Activated CD4-positive, alpha-beta T cell treated with anti-CD3 and anti-CD28 coated beads for 36 hours (primary cell): Measurements from ENCODE around the gene PRKCA. TPM values are rescaled to one million over a fixed set of nuclear protein-coding genes. Genes with fewer than 3 reads are reported as not detected.

Source experiments
- ATAC-seq: fragments of 200-7000 bp; cut with Tn5 transposase; one replicate; pipeline ENCODE4 v1.10.0; 2021; ENCODE audit warnings: mild to moderate bottlenecking, moderate library complexity
- CTCF ChIA-PET: fragments of 350-600 bp; sonication (Branson Sonifier 250); formaldehyde crosslinking; loops from one replicate; lab custom pipeline; 2021; ENCODE audit warnings: antibody characterized with exemption; lab: Charles Lee
- POLR2A ChIA-PET: fragments of 350-600 bp; sonication (Branson Sonifier 250); formaldehyde crosslinking; loops from one replicate; lab custom pipeline; 2021; ENCODE audit warnings: antibody characterized with exemption, inconsistent platforms; lab: Charles Lee
- DNase-seq: peaks from one replicate; pipeline ENCODE4 v3.0.0-alpha.2; 2020
- H3K27ac Mint-ChIP-seq: one replicate; pipeline ENCODE4 v1.8.0; 2021; ENCODE audit warnings: mixed read lengths
- H3K27me3 Mint-ChIP-seq: one replicate; pipeline ENCODE4 v1.8.0; 2021; ENCODE audit warnings: mixed read lengths
- H3K36me3 Mint-ChIP-seq: one replicate; pipeline ENCODE4 v1.8.0; 2021; ENCODE audit warnings: low read depth, mixed read lengths
- H3K4me1 Mint-ChIP-seq: one replicate; pipeline ENCODE4 v1.8.0; 2021; ENCODE audit warnings: mixed read lengths
- H3K4me3 Mint-ChIP-seq: one replicate; pipeline ENCODE4 v1.8.0; 2021; ENCODE audit warnings: mild to moderate bottlenecking, moderate library complexity, mixed read lengths
- H3K9me3 Mint-ChIP-seq: one replicate; pipeline ENCODE4 v1.8.0; 2021; ENCODE audit warnings: low read depth, mixed read lengths
- intact Hi-C, 2 experiments: fragments of 100-400 bp; cut with DNase I in 1 of 2; cut with micrococcal nuclease in 1 of 2; formaldehyde crosslinking; loops; one replicate each; pipeline versions ENCODE4 v1.14.2 to v1.15.1; 2022 to 2024; cut with DNase I, micrococcal nuclease
- total RNA-seq, 2 experiments: library from RNA; stranded (reverse); gene quantifications; one replicate each; pipeline ENCODE4 v1.2.3, GENCODE V29; 2021

Gene PRKCA
- total RNA-seq, 2 experiments from 2014 or later: 73.3 to 77.0 TPM

DNA sequence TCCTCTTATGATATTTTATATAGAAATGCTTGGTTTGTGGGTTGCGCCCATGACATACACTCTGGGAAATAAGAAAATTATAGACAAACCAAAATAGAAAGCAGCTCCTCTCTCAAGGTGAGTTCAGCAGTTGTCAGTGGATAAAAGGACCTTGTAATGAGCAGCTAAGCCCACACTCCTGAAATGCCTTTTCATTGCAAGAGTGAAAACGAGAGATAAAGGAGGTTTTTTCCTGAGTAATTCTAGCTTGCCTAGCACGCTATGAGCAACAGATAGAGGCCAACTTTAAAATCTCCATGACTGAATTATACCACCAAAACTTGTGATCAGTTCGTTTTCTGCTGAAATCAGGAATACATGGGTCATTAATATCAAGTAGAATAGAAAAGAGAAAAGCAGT lies 270.7 kb downstream of the PRKCA start:
- Mint-ChIP-seq H3K27me3 (no peaks in the 10 kb centered on the region), H3K4me3 (no peak overlapping the region), H3K36me3 (peaks cover 5% of the 10 kb centered on the region), H3K4me1 (peaks cover 17% of the 10 kb centered on the region), H3K27ac (no peak overlapping the region), H3K9me3 (no peaks in the 10 kb centered on the region)
- ATAC-seq: peak; percentile 83
- CTCF ChIA-PET: interaction anchor here (1.2 to 1.3 kb wide), 3 partner anchors 9 to 317 kb away, joined by 3 to 5 read pairs (median 4); no protein-coding TSS in a partner anchor
- POLR2A ChIA-PET: interaction anchor here (0.6 to 0.9 kb wide), 3 partner anchors 47 to 142 kb away, joined by 3 to 5 read pairs (median 3); no protein-coding TSS in a partner anchor
- intact Hi-C loops: loop anchor here in 1 of 2 experiments (2.0 kb wide), 1 partner anchor 26 kb away; no protein-coding TSS in a partner anchor
- DNase-seq: no peak

DNA sequence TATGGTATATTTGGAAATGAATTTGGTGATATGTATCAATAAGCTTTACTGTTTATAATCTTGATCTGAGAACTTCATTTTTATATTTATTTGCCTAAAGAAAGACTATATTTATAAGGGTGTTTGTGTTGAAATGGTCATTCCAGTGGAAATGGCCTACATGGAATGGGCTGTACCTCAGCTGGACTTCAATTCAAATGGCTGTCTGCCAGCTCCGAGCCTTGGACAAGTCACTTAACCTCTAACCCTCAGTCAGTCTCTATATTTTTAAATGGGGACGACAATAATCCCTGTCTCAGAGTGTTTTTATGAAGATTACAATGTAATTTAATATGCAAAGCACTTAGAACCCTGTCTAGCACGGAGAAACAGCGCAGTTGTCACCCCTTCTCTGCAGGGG lies 271.7 kb downstream of the PRKCA start:
- Mint-ChIP-seq H3K9me3 (no peaks in the 10 kb centered on the region), H3K27me3 (no peaks in the 10 kb centered on the region), H3K36me3 (peaks cover 8% of the 10 kb centered on the region), H3K27ac (no peak overlapping the region), H3K4me1 (peaks cover 21% of the 10 kb centered on the region), H3K4me3 (no peak overlapping the region)
- DNase-seq (no peak), ATAC-seq (no peak)
- POLR2A ChIA-PET: no interaction called here
- intact Hi-C loops: no loop called here
- CTCF ChIA-PET: interaction anchor here (0.8 to 1.3 kb wide), 3 partner anchors 37 to 318 kb away, joined by 3 to 4 read pairs (median 3); no protein-coding TSS in a partner anchor

DNA sequence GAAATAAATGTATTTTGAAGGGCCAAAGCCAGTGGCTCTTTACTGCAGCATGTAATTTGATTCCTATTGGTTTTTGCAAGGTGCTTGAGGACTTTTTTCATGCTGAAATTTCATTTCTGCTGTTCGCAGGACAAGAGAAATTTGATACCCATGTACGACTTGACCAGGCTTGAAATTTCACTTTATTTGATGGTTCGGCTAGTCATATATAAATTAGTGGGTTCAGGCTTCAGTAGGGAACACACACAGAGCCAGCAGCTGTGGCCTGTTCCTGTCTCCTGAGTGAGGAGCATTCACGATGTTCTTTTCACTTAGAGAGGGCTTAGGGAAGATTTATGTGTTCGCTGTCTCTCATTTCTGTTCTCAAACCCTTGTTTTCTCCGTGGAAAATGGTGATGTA lies 274.1 kb downstream of the PRKCA start:
- H3K27me3 Mint-ChIP-seq: no peaks in the 10 kb centered on the region
- H3K4me1 Mint-ChIP-seq: peaks cover 22% of the 10 kb centered on the region
- ChIA-PET CTCF (interaction anchor here (1.8 kb wide), 1 partner anchor 11 kb away, joined by 6 read pairs; no protein-coding TSS in a partner anchor), POLR2A (no interaction called here)
- H3K36me3 Mint-ChIP-seq: peaks cover 23% of the 10 kb centered on the region
- H3K9me3 Mint-ChIP-seq: no peaks in the 10 kb centered on the region
- DNase-seq (no peak), ATAC-seq (no peak)
- intact Hi-C loops: no loop called here
- no peak overlapping the region for H3K4me3 Mint-ChIP-seq
- H3K27ac Mint-ChIP-seq: no peak overlapping the region

DNA sequence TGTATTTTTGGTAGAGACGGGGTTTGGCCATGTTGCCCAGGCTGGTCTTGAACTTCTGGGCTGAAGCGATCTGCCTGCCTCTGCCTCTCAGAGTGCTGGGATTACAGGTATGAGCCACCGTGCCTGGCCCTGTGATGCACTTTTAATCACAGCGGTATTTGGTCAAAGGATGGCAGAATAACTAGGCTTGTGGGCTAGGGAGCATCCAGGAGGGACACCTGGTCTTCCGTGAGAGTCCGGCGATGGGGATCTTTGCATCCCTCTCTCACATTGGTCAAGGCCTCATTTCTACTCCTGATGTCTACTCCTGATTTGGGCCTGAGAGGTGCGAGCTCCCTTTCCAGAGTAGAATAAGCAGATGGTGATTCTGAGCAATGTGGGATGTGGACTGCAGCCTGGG lies 274.6 kb downstream of the PRKCA start:
- CTCF ChIA-PET: interaction anchor here (0.8 to 1.8 kb wide), 3 partner anchors 10 to 43 kb away, joined by 3 to 6 read pairs (median 6); no protein-coding TSS in a partner anchor
- DNase-seq: no peak
- POLR2A ChIA-PET: no interaction called here
- Mint-ChIP-seq H3K27me3 (no peaks in the 10 kb centered on the region), H3K36me3 (peaks cover 29% of the 10 kb centered on the region), H3K27ac (no peak overlapping the region), H3K4me3 (no peak overlapping the region), H3K9me3 (peaks cover 2% of the 10 kb centered on the region), H3K4me1 (peaks cover 19% of the 10 kb centered on the region)
- no peak for ATAC-seq
- intact Hi-C loops: no loop called here

DNA sequence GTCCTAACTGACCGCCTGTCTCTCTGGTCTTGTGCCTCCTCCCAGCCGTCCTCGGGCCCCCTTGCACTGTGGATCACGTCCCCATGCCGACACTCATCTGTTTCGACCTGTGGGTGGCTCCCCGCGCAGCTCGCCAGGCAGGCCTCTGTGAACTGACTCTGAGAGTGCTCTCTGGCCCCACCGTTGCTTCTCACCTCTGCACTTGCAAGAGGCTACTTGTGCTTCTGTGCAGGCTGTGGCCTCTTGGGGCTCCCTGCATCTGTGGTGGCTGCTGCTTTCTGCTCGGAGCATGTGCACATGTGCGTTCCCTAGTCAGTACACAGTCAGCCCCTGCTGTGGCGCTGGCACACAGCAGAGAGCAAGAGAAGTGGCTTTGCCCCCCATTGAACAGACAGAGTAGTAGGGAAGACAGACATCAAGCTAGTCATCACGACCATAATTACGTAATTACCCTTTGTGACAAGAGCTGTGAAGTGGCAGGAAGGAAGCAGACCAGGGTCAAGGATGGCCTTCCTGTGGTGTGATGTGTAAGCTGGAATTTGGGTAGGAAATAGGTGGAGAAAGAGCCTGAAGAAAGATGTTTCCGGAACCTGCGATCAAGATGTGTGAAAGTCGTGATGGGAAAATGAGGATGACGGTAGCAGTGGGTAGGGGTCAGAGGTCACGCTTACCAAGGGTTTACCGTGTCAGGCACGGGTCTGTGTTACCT lies 276.5 kb downstream of the PRKCA start:
- peaks cover 42% of the 10 kb centered on the region for H3K36me3 Mint-ChIP-seq
- CTCF ChIA-PET: interaction anchor here (0.6 to 1.4 kb wide), 2 partner anchors 265 to 299 kb away, joined by 3 read pairs; no protein-coding TSS in a partner anchor

DNA sequence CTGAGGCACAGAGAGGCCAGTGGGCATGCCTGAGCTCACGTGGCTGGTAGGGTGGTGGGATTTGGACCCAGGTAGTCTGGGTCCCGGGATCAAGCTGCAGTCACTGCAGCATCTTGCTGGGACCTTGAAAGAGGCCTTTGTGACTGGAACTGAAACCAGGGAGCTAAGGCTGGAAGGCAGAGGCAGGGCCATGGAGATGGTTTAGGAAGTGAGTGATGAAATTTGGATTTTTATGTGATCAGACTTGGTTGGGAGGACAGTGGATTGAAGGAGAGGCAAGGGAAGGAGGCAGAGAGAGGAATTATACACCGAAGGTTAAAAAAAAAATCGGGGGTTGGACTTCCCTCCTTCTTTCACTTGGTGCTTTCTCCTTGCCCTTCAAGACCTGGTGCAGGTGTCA lies 277.1 kb downstream of the PRKCA start:
- intact Hi-C loops: no loop called here
- peaks cover 4% of the 10 kb centered on the region for H3K9me3 Mint-ChIP-seq
- peaks cover 10% of the 10 kb centered on the region for H3K4me1 Mint-ChIP-seq
- no peaks in the 10 kb centered on the region for H3K27me3 Mint-ChIP-seq
- no peak for DNase-seq
- ChIA-PET CTCF (interaction anchor here (0.6 to 1.4 kb wide), 2 partner anchors 266 to 300 kb away, joined by 3 read pairs; no protein-coding TSS in a partner anchor), POLR2A (no interaction called here)
- H3K4me3 Mint-ChIP-seq: no peak overlapping the region
- peaks cover 43% of the 10 kb centered on the region for H3K36me3 Mint-ChIP-seq
- no peak for ATAC-seq
- peak overlapping the region; percentile 2 for H3K27ac Mint-ChIP-seq

More for the DNA sequence above, 276.5 kb downstream of the PRKCA start:
- no peak overlapping the region for H3K27ac Mint-ChIP-seq
- no peaks in the 10 kb centered on the region for H3K27me3 Mint-ChIP-seq
- ATAC-seq: no peak
- intact Hi-C loops: no loop called here
- POLR2A ChIA-PET: no interaction called here
- no peak overlapping the region for H3K4me3 Mint-ChIP-seq
- H3K9me3 Mint-ChIP-seq: peaks cover 4% of the 10 kb centered on the region
- H3K4me1 Mint-ChIP-seq: peaks cover 9% of the 10 kb centered on the region
- DNase-seq: no peak

DNA sequence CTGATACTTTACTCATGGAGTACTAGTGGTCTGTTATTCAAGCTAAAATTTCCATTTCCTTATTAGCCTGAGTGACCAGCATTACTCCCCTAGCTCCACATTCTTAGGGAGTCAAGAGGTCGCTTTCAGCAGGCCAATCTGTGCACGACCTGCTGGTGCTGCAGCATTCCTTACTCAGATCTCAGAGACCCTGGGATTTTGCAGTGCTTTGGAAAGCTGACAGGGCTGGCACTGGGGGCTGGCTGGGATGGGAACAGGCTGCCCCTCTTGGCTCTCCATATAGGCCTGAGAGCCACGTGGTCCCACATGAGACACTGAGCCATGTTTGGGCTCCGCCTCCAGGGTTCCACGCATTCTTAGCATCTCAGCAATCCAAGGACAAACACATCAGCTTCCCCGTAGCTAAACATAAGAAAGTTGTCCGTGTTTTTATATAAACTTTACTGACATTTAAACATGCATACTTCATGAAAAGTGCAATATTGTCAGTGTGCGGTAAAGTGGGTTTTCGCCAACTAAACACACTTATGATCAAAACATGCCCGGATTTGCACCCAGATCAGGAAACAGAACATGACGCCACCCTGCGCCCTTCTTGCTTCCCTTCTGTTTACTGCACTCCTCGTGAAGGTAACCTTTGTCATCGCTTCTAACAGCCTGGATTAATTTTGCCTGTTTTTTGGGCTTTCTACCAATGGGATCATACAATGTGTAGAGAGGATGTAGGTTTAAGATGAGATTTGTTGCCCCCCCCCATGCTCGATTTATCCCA lies 278.0 kb downstream of the PRKCA start:
- no peak overlapping the region for H3K27ac Mint-ChIP-seq
- H3K4me3 Mint-ChIP-seq: no peak overlapping the region
- H3K4me1 Mint-ChIP-seq: peaks cover 13% of the 10 kb centered on the region
- no peaks in the 10 kb centered on the region for H3K27me3 Mint-ChIP-seq
- DNase-seq: no peak
- peaks cover 4% of the 10 kb centered on the region for H3K9me3 Mint-ChIP-seq
- intact Hi-C loops: no loop called here
- no peak for ATAC-seq
- POLR2A ChIA-PET: no interaction called here
- peaks cover 44% of the 10 kb centered on the region for H3K36me3 Mint-ChIP-seq
- CTCF ChIA-PET: no interaction called here

DNA sequence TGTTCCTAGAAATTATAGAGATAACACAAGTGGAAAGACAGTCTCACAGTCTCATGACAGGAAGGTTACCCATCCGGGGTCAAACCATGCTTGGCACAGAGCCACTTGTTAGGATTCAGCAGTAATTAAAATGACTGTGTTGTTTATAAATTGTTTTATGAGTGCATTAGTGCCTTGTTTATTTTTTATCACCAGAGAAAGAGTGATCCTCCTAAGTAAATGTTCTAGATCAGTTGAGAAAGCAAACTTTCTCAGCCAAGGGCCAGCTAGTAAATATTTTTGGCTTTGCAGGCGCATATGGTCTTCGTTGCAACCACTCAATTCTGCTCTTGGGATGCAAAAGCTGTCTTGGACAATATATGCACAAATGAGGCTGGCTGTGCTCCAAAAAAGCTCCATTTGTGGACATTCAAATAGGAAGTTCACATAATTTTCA lies 278.6 kb downstream of the PRKCA start:
- no peak overlapping the region for H3K27ac Mint-ChIP-seq
- ChIA-PET CTCF (interaction anchor here (1.2 kb wide), 1 partner anchor 265 kb away, joined by 3 read pairs; no protein-coding TSS in a partner anchor), POLR2A (no interaction called here)
- peaks cover 14% of the 10 kb centered on the region for H3K4me1 Mint-ChIP-seq
- H3K27me3 Mint-ChIP-seq: no peaks in the 10 kb centered on the region
- no peak for DNase-seq
- ATAC-seq: no peak
- intact Hi-C loops: no loop called here
- H3K9me3 Mint-ChIP-seq: peaks cover 4% of the 10 kb centered on the region
- H3K36me3 Mint-ChIP-seq: peaks cover 44% of the 10 kb centered on the region
- H3K4me3 Mint-ChIP-seq: no peak overlapping the region

DNA sequence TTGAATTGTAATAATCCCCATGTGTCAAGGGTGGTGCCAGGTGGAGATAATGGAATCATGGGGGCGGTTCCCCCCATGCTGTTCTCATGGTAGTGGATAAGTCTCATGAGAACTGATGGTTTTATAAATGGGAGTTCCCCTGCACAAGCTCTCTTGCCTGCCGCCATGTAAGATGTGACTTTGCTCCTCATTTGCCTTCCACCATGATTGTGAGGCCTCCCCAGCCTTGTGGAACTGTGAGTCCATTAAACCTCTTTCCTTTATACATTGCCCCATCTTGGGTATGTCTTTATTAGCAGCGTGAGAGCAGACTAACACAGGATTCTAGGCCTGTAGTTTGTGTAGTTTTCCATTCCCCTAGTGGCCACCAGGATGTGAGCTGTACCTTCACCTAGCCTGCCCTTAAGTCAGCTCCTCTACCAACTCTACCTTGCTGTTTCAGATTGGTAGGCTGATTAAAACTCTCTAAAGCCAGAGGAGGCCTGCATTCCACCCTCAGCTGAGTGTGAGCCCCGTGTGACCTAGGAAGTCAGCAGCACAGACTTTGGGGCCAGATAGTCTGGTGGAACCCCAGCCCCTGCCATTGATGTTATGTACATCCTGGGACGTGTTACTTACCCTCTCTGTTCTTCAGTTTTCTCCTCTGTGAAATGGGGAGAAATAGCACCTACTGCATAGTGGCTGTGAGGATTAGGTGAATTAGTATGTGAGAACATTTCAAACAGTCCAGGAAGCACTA lies 280.1 kb downstream of the PRKCA start:
- Mint-ChIP-seq H3K27ac (no peak overlapping the region), H3K4me3 (no peak overlapping the region), H3K27me3 (no peaks in the 10 kb centered on the region), H3K4me1 (peaks cover 24% of the 10 kb centered on the region), H3K36me3 (peaks cover 43% of the 10 kb centered on the region), H3K9me3 (peaks cover 4% of the 10 kb centered on the region)
- DNase-seq (no peak), ATAC-seq (no peak)
- intact Hi-C loops: no loop called here
- CTCF ChIA-PET: interaction anchor here (0.6 to 1.5 kb wide), 2 partner anchors 10 to 331 kb away, joined by 3 to 5 read pairs; no protein-coding TSS in a partner anchor
- POLR2A ChIA-PET: no interaction called here

DNA sequence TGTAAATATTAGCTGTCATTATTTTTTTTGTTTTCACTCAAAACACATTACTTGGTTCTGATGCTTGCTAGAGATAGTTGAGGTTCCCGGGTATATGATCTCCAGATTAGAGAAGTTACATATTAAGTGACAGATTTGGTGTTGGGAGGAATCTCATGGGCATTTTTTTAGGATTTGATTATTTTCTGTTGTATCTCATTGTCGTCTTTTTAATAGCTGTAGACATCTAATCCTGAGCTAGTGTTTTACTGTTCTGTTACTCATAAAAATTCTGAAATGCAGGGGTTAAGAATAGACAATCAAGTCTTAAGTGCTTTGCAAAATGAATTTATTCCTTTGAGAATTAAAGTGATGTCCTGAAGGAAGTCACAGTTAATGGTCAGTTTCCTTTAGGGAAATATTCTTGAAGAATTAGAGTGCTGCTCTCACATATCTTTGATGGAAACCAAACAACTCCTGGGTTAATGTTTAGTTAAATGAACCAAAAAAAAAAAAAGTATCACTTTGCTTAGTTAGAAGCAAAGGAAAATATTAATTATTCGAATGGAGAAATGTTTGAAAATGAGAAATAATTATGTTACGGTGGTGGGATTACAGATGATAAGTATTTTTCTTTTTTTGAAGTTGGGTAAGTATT lies 280.8 kb downstream of the PRKCA start:
- ChIA-PET POLR2A (no interaction called here), CTCF (interaction anchor here (0.6 to 1.5 kb wide), 2 partner anchors 10 to 331 kb away, joined by 3 to 5 read pairs; no protein-coding TSS in a partner anchor)
- H3K36me3 Mint-ChIP-seq: peaks cover 43% of the 10 kb centered on the region

More for the DNA sequence above, 280.8 kb downstream of the PRKCA start:
- Mint-ChIP-seq H3K4me3 (no peak overlapping the region), H3K27ac (no peak overlapping the region), H3K27me3 (no peaks in the 10 kb centered on the region), H3K4me1 (peaks cover 26% of the 10 kb centered on the region), H3K9me3 (peaks cover 4% of the 10 kb centered on the region)
- ATAC-seq (no peak), DNase-seq (no peak)
- intact Hi-C loops: no loop called here
